Body of pancreas (tissue), 4 donors: ENCODE data around the gene CTPS1. TPM values are rescaled to one million over a fixed set of nuclear protein-coding genes. Genes with fewer than 3 reads are reported as not detected.

Experiments
- ATAC-seq: fragments of 150-250 bp; one replicate; pipeline ENCODE4 v1.9.1; 2016
- DNase-seq, 4 donors: peaks; one replicate each; pipeline ENCODE4 v3.0.0-alpha.2; 2019
- H3K27ac ChIP-seq, 4 donors: fragments of 200-600 bp; sonication (generic); 1 replicate in 3 of 4; 2 replicates in 1 of 4; pipeline versions ENCODE4 v1.5.1 to v1.6.1; 2016 to 2019; ENCODE audit warnings: mild to moderate bottlenecking in 1 of 4, mixed read lengths in 1 of 4, moderate library complexity in 1 of 4
- H3K27me3 ChIP-seq, 2 donors: fragments of 200-600 bp; sonication (generic); one replicate each; pipeline ENCODE4 v1.6.0; 2016; ENCODE audit warnings: mild to moderate bottlenecking in 1 of 2
- H3K36me3 ChIP-seq, 2 donors: fragments of 200-600 bp; sonication (generic); replicated peaks in 1 of 2; 2 replicates each; pipeline ENCODE4 v1.5.1; 2016; ENCODE audit warnings: low read depth in 2 of 2; ENCODE audit not compliant: insufficient read depth in 1 of 2
- H3K4me1 ChIP-seq: fragments of 200-600 bp; sonication (generic); one replicate; pipeline ENCODE4 v1.6.0; 2016
- H3K4me3 ChIP-seq, 2 donors: fragments of 200-600 bp; sonication (generic); 1 replicate in 1 of 2; 2 replicates in 1 of 2; pipeline ENCODE4 v1.5.1; 2016 to 2019
- H3K9me3 ChIP-seq, 3 donors: fragments of 200-600 bp; sonication (generic); 1 replicate in 2 of 3; 2 replicates in 1 of 3; pipeline ENCODE4 v1.5.1; 2016
- CTCF ChIP-seq, 7 experiments: fragments of 450-650 bp in 4 of 7; fragments of 200-600 bp in 3 of 7; sonication (generic) in 3 of 7; IDR thresholded peaks; one replicate each; pipeline ENCODE4 v1.5.1; 2016 to 2019; ENCODE audit warnings: antibody characterized with exemption in 7 of 7
- POLR2A ChIP-seq, 3 donors: fragments of 450-650 bp; IDR thresholded peaks; one replicate each; pipeline ENCODE4 v1.6.1; 2016; ENCODE audit warnings: antibody characterized with exemption in 3 of 3, mild to moderate bottlenecking in 2 of 3
- WGBS, 2 donors: methylation state at CpG; one replicate each; pipeline ENCODE4 v1.1.5; 2017; 5-methylcytosine and 5-hydroxymethylcytosine counted together
- intact Hi-C: fragments of 100-400 bp; cut with DNase I; formaldehyde crosslinking; loops from one replicate; pipeline ENCODE4 v1.15.1; 2023
- total RNA-seq, 2 donors: library from RNA; depleted of rRNA; stranded (reverse); fragments of >200 nt; gene quantifications; one replicate each; pipeline ENCODE4 v1.1.0, GENCODE V29; 2016

CTPS1 gene
- total RNA-seq: 10 to 100 TPM in 1 of 2 donors, 1 to 10 TPM in 1; 8.9 to 13.0 TPM

GRCh38 chr1:40979241-40980067 is at the start of gene CTPS1:
CTPS1 (plus strand) TSS chr1:40979696; CDS start chr1:40983291, 3,595 bp downstream.
- peak; percentile 95 for ATAC-seq
- DNase-seq: peak; percentile 94 to 97 (median 96)
- Histone ChIP-seq H3K9me3 (no peaks in the 10 kb centered on the region), H3K27me3 (no peaks in the 10 kb centered on the region), H3K4me3 (peak within 1 kb of the TSS; percentile 28 to 70), H3K27ac (peak within 1 kb of the TSS; percentile 50 to 96 (median 92)), H3K36me3 (no peaks in the 10 kb centered on the region), H3K4me1 (peaks cover 22% of the 10 kb centered on the region)
- TF ChIP-seq POLR2A (IDR thresholded peaks at IDR 0.05) (peak; percentile 36 to 72 (median 72)), CTCF (IDR thresholded peaks at IDR 0.05) (peak in 3 of 7 experiments; percentile 8 to 16 (median 12))
- WGBS, 2 donors: 1% methylated on average over 93 of the region's 96 CpGs; no CpG with 5 or more reads in 1 of the 2 donors
- intact Hi-C loops: no loop called here

GRCh38 chr1:40930174-40930964 is 49.1 kb upstream of the CTPS1 start:
- Histone ChIP-seq H3K4me3 (no peak overlapping the region), H3K27me3 (no peaks in the 10 kb centered on the region), H3K27ac (peak overlapping the region; percentile 30 to 66 (median 54)), H3K9me3 (no peaks in the 10 kb centered on the region), H3K4me1 (peaks cover 21% of the 10 kb centered on the region), H3K36me3 (no peaks in the 10 kb centered on the region)
- WGBS, 2 donors: 53 to 58% methylated on average over 7 to 8 of the region's 8 CpGs
- ATAC-seq (peak; percentile 93), DNase-seq (peak; percentile 67 to 86 (median 80))
- intact Hi-C loops: no loop called here
- TF ChIP-seq CTCF (IDR thresholded peaks at IDR 0.05) (no peak), POLR2A (IDR thresholded peaks at IDR 0.05) (no peak)

GRCh38 chr1:40931601-40932000 is 47.9 kb upstream of the CTPS1 start:
- H3K27ac ChIP-seq: peak overlapping the region in 3 of 4 donors; percentile 22 to 64 (median 44)
- TF ChIP-seq POLR2A (IDR thresholded peaks at IDR 0.05) (no peak), CTCF (IDR thresholded peaks at IDR 0.05) (no peak)
- no peaks in the 10 kb centered on the region for H3K27me3 ChIP-seq
- DNase-seq (no peak), ATAC-seq (no peak)
- intact Hi-C loops: no loop called here
- WGBS, 2 donors: 62 to 65% methylated on average over 5 of the region's 5 CpGs
- H3K9me3 ChIP-seq: no peaks in the 10 kb centered on the region
- H3K36me3 ChIP-seq: no peaks in the 10 kb centered on the region
- peaks cover 14% of the 10 kb centered on the region for H3K4me1 ChIP-seq
- no peak overlapping the region for H3K4me3 ChIP-seq

- WGBS, 2 donors: 49 to 50% methylated on average over 4 of the region's 4 CpGs
- ATAC-seq (no peak), DNase-seq (peak in 2 of 4 donors; percentile 10 to 21)
- no peaks in the 10 kb centered on the region for H3K27me3 ChIP-seq
- no peak overlapping the region for H3K4me3 ChIP-seq
- intact Hi-C loops: no loop called here
- H3K27ac ChIP-seq: peak overlapping the region in 3 of 4 donors; percentile 22 to 64 (median 44)
- no peaks in the 10 kb centered on the region for H3K36me3 ChIP-seq
- H3K4me1 ChIP-seq: peaks cover 13% of the 10 kb centered on the region
- H3K9me3 ChIP-seq: no peaks in the 10 kb centered on the region
- TF ChIP-seq POLR2A (IDR thresholded peaks at IDR 0.05) (no peak), CTCF (IDR thresholded peaks at IDR 0.05) (no peak)
Measured at GRCh38 chr1:40932006-40932405, 47.5 kb upstream of the CTPS1 start.
